HG03469 (cell line): ENCODE measurements around the gene ENDOG.

Source experiments
- ATAC-seq: cut with Tn5 transposase; IDR thresholded peaks from one replicate; pipeline ENCODE4 v1.9.1; 2021; ENCODE audit warnings: mild to moderate bottlenecking, moderate library complexity, moderate number of reproducible peaks; ENCODE audit not compliant: unreplicated experiment

The ENDOG gene

GRCh38 chr9:128798896-128799295, 19.4 kb upstream of the ENDOG start:
- no peak for ATAC-seq

GRCh38 chr9:128800061-128800460, 18.2 kb upstream of the ENDOG start:
- no peak for ATAC-seq

DNA sequence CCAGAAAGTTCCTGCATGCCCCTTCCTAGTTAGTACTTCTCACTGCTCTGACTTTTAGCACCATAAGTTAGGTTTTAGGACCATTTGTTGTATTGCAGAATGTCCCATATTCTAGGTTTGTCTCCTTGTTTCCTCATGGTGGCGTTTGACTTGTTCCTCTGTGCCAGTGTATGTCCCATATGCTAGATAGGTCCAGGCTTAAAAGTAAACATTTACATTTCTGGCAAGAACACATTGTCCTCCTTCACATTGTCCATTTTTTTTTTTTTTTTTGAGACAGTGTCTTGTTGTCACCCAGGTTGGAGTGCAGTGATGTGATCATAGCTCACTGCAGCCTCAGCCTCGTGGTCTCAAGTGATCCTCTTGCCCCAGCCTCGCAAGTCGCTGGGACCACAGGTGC, 15.8 kb upstream of the ENDOG start:
- no peak for ATAC-seq

- no peak for ATAC-seq
Measured at GRCh38 chr9:128805661-128806060, 12.6 kb upstream of the ENDOG start.

DNA sequence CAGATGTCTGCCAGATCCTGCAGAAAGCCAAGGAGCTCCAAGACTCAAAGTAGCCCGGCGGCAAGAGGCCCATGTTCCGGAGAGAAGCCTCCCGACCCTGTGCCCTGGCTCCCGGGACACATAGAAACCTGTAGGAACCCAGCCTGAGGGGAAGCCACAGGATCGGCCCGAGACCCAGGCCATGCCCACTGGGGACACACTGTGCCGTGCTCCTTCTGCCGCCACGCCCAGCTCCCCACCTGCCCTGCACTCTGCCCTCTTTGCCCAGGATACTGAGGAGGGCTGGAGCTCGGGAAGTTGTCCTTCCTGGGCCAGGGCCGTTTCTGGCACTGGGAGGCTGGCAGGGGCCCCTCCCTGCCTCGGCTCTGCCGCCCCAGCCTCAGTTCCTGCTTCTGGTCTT, 10.5 kb upstream of the ENDOG start:
- no peak for ATAC-seq

DNA sequence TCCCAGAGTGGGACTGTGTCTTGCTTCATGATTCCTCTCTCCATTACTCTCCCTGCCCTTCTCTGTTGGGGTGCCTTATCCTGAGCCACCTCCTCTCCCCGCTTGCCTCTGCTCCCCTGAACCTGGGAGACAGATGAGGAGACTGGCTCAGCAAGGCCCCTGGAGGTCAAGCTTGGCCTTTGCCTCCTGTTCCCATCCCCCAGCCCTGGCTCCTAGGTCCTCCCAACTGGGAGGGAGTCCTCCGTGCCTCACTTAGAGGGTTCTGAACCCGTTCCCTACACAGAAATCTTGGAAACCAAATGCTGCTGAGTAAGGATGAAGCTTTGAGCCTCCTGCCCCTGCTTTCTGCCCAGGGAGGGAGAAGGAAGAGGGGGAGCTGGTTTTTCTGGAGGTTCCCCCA, 9.8 kb upstream of the ENDOG start:
- no peak for ATAC-seq

DNA sequence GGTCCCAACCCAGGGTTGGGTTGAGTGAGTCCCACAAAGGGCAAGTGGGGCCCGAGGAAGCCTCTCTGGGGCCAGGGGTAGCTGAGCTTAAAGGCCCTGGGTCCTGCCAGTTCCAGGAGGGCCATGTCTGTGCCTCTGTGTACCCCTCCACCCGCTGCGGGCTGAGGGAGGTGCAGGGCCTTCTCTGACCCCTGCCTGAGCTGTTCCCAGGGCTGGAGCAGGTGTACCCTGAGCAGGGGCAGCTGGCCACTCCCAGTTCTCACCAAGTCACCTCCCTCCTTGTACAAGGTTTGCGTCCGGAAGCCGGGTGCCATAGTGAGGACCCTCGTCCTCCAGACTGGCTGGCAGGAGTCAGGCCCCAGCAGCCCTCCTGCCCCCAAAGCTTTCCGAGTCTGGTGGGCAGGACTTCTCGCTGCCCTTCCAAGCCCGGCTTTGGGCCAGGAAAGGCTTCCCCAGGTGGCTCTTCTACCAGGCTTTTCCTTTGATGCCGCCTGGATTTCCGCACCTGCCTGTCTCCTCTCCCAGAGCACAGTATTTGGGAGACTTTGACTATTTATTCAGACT, 9.2 kb upstream of the ENDOG start:
- no peak for ATAC-seq

GRCh38 chr9:128809831-128810230, 8.5 kb upstream of the ENDOG start:
- no peak for ATAC-seq

DNA sequence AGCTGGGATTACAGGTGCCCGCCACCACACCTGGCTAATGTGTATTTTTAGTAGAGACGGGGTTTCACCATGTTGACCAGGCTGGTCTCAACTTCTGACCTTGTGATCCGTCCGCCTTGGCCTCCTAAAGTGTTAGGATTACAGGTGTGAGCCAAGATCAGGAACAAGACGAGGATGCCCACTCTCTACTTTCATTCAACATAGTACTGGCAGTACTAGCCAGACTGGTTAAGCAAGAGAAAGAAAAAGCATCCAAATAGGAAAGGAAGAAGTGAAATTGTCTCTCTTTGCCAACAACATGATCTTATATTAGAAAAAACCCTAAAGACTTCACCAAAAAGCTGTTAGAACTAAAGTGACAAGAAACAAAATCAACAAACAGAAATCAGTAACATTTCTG, 7.4 kb upstream of the ENDOG start:
- no peak for ATAC-seq

DNA sequence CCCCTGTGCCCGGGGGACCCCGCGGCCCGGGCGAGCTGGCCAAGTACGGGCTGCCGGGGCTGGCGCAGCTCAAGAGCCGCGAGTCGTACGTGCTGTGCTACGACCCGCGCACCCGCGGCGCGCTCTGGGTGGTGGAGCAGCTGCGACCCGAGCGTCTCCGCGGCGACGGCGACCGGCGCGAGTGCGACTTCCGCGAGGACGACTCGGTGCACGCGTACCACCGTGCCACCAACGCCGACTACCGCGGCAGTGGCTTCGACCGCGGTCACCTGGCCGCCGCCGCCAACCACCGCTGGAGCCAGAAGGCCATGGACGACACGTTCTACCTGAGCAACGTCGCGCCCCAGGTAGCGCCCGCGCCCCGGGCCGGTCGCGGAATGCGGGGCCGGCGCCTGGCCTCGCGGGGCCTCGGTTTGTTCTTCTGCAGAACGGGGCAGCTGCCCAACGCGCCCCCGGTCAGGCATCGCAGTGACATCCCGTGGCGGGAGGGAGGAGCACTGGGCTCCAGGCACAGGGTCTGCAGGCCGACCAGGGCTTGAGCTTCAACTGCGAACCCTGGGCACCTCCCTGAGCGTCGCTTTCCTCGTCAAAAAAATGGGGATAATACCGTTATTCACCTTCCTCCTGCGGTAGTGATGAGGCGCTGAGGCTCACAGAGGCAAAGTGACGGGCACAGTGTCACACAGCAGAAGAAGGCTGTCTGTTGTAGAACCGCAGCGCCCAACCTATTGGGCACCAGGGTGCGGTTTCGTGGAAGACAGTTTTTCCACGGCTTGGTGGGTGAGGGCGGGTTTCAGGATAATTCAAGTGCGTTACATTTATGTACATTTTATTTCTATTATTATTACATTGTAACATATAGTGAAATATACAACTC, 777 bp downstream of the ENDOG start:
- ATAC-seq: peak; percentile 22

GRCh38 chr9:128819716-128820664, 1.7 kb downstream of the ENDOG start:
- no peak for ATAC-seq

GRCh38 chr9:128820665-128821583, 2.6 kb downstream of the ENDOG start:
- ATAC-seq: no peak

DNA sequence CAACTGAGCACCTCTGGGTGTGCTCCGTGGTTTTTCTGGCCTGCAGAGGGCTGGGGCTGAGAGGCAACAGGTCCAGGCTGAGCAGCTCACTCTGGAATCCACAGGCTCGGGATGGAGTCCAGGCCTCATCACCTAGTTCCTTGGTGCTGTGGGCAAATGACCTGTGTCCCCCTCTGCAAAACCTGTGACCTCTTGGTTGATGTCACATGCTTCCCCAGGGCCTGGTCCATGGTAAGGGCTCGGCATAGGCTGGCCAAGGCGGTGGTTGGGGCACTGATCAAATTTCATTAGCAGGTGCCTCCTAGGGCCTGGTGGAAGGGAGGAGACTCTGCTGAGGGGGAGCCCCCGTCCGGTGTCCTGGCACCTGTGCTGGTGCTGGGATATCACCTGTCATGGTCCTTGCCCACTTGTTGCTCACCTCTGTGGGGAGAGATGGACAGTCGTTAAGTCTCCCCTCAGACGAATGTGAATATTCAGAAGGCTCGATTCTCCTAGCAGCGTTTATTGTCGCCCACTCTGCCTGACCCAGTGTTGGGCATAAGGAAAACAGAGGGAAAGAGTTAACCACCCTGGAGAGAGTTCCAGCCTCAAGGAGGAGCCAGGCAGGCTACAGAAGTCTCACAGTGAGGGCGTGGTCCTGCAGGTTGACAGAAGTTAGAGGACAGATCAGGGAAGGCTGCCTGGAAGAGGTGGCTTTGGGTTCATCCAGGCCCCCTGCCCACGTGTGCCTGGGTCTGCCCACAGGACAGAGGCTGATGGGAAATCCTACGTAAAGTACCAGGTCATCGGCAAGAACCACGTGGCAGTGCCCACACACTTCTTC, 3.5 kb downstream of the ENDOG start:
- ATAC-seq: no peak

DNA sequence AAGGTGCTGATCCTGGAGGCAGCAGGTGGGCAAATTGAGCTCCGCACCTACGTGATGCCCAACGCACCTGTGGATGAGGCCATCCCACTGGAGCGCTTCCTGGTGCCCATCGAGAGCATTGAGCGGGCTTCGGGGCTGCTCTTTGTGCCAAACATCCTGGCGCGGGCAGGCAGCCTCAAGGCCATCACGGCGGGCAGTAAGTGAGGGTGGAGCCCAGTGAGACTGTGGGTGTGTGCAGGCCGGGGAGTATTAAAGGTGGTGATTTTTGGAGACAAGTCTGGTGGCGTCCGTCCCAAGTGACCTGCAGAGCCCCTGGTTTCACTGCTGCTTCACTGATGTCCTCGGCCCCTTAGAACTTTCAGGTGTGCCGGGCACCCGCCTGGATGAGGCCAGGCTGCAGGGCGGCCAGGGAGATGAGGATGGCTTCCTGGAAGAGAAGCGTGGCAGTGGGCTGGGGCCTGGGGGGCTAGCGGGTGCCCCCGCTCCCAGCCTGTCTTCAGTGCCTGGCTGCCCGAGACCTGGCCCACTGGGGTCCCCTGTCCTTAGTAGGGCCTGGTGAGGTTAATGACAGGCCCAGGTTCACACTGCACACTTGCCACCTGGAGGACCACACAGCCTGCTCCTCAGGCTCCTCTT, 4.2 kb downstream of the ENDOG start:
- no peak for ATAC-seq

GRCh38 chr9:128823362-128823902, 5.1 kb downstream of the ENDOG start:
- no peak for ATAC-seq

- no peak for ATAC-seq
Measured at GRCh38 chr9:128823903-128824406, 5.7 kb downstream of the ENDOG start.

- no peak for ATAC-seq
Measured at GRCh38 chr9:128824911-128825310, 6.6 kb downstream of the ENDOG start.

- ATAC-seq: no peak
Measured at GRCh38 chr9:128825923-128826700, 7.8 kb downstream of the ENDOG start.
